Activated CD8-positive, alpha-beta memory T cell treated with anti-CD3 and anti-CD28 coated beads, Interleukin-2, amount 50 U/mL, for 1 hour (primary cell): Measurements from ENCODE around the gene PNMA8C.
"Not testable (repeated sequence)": the region's sequence is repeated elsewhere in the genome, so short reads cannot be mapped to it uniquely, and the experiment has no call there.

Experiments
- DNase-seq: peaks from one replicate; pipeline ENCODE4 v3.0.0-alpha.2; 2020; ENCODE audit errors: extremely low read depth

Gene PNMA8C

GRCh38 chr19:46411088-46411924 lies 17.4 kb downstream of the PNMA8C start:
- no peak for DNase-seq

GRCh38 chr19:46410205-46411087 lies 18.3 kb downstream of the PNMA8C start:
- DNase-seq: no peak

- no peak for DNase-seq
These were observed 19.5 kb downstream of the PNMA8C start for GRCh38 chr19:46409191-46409590.

- no peak for DNase-seq
These were observed 20.1 kb downstream of the PNMA8C start for GRCh38 chr19:46408664-46409039.

GRCh38 chr19:46407856-46408663 lies 20.7 kb downstream of the PNMA8C start:
- no peak for DNase-seq

GRCh38 chr19:46406976-46407375 lies 21.8 kb downstream of the PNMA8C start:
- no peak for DNase-seq

GRCh38 chr19:46404753-46405468 lies 23.8 kb downstream of the PNMA8C start:
- no peak for DNase-seq

- no peak for DNase-seq
These were observed 24.5 kb downstream of the PNMA8C start for GRCh38 chr19:46404055-46404752.

GRCh38 chr19:46402725-46403124 lies 26.0 kb downstream of the PNMA8C start:
- DNase-seq: no peak

GRCh38 chr19:46397801-46398479 lies 30.8 kb downstream of the PNMA8C start:
- not testable (repeated sequence) for DNase-seq

GRCh38 chr19:46394402-46394797 lies 34.3 kb downstream of the PNMA8C start:
- DNase-seq: no peak

- DNase-seq: no peak
These were observed 35.0 kb downstream of the PNMA8C start for GRCh38 chr19:46393456-46394401.

GRCh38 chr19:46392837-46393236 lies 35.9 kb downstream of the PNMA8C start:
- no peak for DNase-seq

GRCh38 chr19:46392252-46392801 lies 36.4 kb downstream of the PNMA8C start:
- no peak for DNase-seq

- DNase-seq: no peak
These were observed 37.2 kb downstream of the PNMA8C start for GRCh38 chr19:46391296-46392251.

GRCh38 chr19:46390866-46391265 lies 37.9 kb downstream of the PNMA8C start:
- no peak for DNase-seq

GRCh38 chr19:46390121-46390858 lies 38.4 kb downstream of the PNMA8C start:
- DNase-seq: no peak
